CD4-positive, alpha-beta T cell treated with Interleukin-21 for 1 hour (primary cell): ENCODE data around the gene ADD2.

Experiments
- DNase-seq: peaks from one replicate; pipeline ENCODE4 v3.0.0-alpha.2; 2020

The ADD2 gene

DNA sequence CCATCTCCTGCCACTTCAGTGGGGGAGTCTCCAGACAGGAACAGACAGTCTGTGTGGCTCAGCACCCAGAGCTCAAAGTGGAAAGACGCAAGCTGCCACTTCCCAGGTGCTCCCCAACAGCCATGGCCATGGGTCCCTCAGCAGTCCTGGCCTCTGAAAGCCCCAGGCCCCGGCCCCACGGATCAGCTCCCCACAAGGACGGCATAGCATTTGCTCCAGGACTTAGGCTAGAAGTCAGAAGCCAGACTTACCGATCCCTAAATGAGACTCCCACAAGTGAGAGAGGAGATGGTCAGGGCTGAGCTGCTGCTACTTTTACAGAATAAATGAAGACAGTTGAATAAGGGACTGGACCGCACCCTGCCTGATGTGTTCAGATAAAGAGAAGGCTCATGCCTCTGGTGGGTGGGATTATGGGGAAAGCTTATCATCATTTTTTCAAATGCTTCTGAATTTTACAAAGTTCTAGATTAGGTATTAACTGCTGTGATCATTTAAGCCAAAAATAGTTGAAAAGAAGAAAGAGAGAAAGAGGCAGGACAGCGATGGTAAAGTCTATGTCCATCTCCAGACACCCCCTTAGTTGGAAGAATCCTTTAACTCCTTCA lies 50.5 kb downstream of the ADD2 start:
- no peak for DNase-seq

DNA sequence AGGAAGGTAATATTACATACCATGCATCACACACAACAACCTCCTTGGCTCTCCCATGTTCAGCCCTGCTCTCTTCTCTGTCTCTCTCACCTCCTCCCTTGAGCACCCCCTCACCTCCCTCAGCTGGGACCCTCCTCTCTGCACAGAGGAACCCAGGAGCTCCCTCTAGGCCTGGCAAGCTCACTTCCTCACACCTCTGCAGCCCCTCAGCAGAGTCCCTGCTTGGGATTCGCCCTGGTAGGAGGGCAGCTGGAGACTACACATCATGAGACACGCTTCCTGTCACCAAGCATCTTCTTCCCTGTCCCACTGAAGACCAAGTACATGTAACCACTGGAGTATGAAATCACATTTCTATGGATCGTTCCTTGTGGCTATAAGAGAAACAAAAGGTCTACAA lies 51.0 kb downstream of the ADD2 start:
- no peak for DNase-seq

DNA sequence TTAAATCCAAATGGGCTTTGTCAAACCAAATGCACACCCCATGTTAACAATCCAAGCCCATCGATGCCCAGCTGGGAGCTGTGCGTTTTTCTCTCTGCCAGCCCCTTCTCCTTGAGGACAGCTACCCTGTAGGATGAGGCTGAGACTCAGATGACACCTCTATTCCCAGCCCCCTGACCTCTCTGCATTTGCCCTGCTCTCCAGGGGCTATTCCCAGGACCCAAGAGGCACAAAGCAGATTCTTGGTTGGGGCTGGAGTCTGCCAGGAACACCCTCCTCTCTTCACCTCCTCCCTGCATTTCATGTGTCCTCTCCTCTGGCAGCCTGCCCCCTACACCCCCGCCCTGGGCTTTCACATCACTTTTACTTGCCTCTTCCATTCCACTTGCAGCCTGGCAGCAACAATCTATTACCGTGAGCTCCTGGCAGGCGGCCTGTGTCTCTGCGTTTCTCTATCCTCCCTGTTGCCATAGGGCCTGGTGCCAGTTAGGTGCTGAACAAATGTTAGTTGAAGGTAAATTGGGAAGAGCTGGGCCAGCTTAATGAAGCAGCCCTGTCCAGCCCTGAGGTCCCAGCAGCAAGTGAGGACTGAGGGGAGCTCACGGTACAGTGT lies 51.8 kb downstream of the ADD2 start:
- no peak for DNase-seq

DNA sequence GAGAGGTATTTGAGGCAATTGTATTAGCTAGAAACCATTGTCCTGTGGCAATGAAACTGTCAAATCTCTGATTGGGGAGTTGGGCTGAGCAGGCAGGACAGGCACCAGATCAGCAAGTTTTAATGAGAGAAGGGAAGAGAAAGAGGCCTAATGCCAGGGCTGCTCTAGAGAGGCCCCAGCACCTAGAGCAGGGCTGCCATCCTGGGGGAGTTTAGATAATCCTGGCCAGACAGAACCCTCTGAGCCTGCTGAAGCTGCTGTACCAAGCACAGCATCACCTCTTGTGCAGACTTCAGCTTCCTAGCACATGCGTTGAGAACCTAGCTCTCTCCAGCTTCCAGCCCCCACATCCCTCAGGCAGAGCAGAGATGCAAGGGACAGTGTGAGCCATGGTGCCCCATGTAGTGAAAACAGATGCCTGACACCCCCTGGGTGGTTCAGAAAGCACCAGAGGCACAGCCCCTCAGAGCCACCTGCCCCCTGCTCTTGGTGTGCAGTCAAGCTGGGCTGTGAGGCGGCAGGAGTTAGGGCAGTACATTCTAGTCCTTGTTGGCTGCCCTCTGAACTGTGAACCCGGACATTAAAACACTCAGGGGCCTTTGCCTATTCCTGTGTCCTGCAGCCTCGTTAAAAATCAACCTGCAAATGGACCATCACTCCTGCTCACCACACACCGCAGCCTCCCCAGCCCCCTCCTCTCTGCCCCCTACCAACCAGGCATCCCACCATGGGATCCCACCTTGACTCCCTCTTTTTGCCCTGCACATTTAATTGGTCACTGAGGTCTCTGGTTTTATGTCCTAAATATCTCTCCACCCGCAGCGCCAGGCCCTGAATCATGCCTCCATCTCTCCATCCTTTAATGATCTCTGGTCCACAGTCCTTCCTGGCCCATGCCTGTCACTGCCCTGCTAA lies 52.7 kb downstream of the ADD2 start:
- DNase-seq: no peak

DNA sequence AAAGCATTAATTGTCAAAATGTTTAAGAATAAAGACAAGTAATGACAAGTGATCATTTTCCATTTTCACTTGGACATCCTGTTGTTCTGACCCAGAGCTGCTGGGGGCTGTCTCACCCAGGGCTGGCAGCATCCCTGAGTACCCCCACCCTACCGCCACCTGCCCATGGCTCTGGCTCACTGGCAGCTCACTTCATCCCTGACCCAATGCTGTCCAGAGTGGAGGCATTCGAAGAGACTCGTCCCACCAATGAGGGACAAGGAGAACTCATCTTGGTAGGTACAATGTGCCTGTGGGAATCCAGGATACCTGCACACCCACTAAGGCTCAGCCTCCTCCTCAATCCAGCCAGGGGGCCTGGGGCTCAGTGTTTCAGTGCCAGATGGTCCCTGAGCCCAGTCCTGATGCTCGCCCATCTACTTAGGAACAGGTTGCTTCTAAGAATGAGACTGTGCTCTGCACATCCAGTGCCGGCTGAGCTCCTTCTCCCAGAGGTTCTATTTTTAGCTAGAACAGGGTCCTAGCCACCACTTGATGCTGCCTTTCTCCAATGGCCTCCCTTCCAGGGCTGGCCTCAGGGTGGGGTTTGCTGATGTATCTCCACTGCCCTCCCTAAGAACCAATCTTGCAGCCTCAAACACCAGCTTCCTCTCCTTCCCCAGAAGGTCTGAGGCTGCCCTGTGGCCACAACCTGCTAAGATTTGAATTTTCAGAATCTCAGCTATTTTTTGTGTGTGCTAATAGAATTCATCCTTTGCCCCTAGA lies 53.7 kb downstream of the ADD2 start:
- no peak for DNase-seq

DNA sequence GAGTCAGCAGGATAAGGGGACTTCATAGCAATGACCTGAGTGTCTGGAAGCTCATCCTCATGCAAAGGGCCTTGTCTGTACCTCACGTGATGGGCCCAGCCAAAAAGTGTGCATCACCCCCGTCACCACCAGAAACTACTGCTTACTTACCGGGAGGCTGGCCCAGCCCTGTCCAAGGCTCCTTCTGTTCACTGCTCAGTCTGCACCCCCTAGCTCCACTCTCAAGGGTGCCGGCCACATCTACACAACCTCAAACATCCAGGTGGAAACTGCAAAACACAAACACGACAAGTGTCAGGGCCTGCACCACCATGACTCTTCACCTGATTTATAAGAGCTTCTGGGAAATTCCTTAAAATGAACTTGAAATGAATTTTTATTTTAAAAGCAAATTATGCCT lies 55.1 kb downstream of the ADD2 start:
- DNase-seq: no peak

DNA sequence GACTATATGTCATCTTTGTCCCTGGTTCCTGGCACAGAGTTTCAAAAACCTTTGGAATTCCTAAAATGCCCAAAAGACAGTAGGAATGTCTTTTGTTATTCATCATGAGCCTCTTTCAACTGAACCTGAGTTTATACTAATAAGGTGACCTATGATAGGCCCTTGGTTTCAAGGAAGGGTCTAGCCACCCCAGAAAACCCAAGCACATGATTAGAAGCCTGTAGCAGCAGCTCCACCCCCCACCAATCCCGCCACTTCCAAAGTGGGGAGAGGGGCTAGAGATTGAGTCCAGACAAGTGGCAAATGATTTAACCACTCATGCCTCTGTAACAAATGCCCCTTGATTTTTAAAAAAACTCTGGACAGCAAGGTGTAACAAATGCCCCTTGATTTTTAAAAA lies 56.8 kb downstream of the ADD2 start:
- no peak for DNase-seq

DNA sequence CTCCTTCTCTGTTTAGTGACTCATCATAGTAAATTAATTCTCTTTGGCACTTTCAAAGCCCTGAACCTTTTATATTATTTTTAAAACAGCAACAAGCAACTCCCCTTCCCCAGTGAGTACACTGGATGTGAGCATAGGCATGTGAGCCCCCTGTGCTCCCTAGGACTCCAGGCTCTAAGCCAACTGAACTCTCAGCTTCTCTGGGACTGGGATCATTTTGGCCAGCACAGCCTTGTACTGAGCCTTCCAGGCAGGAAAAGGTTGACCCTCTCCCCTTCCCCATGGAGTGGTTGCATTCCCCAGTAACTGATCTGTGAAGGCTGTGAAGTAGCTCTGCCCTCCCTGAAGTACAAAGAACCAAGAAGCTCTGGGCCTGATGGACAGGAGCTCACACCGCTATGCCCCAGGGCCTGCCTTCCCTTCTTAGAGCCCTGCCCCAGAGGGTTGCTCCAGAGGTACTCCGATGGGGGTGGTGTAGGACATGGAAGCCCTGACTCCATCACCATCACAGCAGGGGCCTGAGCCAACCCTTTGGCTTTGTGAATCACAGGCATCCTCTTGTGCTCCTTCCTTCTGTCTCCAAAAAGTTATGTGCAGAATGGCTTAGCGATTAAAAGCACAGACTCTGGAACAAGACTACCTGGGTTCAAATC lies 57.8 kb downstream of the ADD2 start:
- no peak for DNase-seq

DNA sequence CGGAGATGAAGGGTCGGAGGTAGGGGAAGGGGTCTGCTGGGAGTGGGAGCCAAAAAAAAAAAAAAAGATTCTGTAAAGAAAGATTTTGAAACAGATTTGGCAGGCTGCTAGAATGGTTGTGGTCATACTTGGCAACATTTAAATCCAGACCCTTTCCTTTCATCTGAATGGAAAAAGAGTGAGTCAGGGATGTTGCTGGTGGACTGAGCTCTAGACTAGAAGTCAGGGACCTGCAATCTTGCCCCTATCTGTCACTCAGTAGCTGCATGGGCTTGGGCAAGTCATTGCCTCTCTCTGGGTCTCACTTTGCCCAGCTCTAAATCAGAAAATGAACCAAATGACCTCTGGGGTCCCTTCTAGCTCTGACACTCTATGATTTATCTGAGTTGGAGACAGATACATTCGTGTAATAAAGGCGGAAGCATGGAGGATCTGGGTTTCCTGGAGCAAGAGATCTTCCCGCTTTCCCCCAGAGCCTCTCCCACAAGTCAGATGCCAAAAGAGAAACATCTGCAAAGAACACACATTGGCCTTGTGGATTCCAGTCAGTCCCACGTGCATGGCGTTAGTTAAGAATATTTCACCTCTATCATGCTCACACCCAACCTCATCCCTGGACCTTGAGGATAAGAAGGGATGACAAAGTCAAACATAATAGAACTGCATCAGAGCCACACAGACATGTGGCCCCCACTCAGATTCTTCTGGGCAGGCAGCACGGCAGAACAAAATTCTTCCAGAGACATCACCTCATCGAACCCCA lies 58.5 kb downstream of the ADD2 start:
- no peak for DNase-seq

DNA sequence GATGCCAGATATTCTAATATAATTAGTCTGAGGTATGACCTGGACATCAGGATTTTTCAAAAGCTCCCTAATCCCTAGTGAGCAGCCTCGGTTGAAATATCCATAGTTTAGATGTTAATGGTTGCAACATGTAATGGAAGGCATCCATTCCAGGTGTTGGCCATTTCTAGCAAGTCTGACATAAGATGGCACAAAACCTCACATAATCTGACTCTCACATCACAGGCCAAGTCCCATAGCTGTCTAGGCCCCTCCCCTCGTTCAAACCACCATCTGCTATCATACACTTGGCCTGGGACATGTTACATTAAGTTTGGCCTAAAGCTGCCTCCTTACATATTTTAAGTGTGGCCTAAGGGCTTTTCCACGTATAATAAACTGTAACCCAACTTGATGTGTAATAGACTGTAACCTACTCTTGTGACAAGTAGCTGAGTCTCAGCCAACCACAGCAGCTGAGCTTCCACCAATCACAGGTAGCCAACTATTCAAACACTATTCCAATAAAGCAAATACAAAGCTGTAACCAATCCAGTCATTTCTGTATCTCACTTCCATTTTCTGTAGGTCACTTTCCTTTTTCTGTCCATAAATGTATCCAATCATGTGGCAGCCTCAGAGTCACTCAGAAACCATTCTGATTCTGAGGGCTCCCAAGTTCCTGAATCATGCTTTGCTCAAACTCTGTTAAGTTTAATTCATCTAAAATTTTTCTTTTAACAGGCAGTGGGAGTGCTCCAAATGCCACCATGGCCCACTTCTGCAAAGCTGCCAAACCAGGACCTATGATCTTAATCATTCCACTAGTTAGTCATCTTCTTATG lies 59.4 kb downstream of the ADD2 start:
- no peak for DNase-seq

DNA sequence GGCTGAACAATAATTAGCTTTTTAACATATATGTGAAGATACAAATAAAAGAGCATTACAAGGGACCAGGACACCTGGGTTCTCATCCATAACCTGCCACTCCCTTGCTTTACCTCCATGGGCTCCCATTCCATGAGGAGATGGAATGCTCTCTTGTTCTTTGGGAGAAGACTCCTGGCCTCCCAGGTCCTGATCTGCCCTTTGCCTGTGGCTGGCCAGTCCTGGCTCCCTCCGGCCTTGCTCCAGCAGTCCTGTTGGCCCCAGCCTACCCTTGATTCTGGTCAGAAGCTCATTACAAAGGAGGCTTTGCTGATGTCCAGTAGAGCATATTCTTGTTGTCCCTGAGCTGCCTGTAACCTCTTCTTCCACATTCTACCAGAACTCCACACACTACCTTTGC lies 60.3 kb downstream of the ADD2 start:
- no peak for DNase-seq

DNA sequence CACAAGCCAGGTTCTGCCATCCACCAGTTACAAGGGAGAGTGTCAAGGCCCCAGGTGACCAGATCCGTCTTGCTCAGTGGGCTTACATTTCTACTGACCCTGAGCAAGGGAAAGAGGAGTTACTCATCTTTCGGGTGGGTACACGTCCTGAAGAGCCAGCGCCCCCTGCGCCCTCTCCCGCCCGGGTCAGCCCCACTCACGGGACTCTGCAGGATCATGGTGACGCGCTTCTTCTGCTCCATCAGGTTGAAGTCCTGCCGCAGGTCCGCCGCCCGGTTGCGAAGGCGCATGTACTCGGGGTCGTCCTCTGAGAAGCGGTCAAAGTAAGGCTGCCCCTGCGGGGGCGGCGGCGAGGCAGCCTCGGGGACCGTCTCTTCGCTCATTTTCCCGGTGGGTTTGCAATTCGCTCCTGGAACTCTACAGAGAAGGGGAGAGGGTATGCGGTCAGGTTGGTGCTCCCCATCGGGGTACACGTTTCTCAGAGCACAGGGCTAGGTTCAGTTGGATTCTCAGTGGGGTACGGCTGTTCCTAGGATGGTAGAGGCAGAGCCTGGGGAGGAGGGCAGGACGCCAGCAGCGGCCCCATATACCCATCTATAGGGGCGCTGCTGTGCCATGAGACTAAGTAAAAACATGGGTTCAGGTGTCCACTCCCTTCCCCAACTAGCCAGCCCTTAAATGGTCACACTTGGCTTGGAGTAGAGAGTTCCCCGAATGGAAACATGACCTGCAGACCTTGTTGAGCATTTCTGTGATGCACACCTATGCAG lies 61.8 kb downstream of the ADD2 start:
- DNase-seq: no peak

DNA sequence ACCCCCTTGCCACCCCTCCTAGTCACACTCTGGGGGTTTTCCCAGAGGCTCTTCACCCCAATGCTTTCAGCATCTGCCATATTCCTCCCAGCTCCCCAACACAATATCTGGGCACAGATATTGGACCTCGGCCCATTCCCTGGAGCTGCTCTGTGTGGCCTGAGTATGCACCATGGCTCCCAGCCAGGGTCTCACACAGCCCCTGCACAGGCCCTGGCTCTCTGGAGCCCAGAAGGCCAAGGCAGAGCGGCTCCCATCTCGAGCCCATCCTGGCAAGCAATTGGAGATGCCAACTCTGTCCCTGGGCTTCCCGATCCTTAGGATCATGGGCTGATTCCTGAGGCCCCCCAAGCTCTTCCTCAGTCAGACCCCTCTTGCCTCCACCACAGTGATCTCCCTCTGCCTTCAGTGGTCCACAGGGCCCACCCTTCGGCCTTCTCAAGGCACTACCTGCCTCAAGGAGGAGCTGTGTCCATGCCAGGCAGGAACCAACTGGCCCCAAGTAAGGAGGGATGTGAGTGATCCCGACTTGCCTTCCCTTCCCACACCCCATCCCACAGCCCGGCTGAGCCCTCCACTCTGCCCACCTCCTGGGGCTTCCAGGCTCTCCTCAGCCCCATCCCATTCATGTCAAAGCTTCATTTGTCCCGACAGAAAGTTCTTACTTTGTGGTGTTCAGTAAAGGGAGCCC lies 62.7 kb downstream of the ADD2 start:
- no peak for DNase-seq

DNA sequence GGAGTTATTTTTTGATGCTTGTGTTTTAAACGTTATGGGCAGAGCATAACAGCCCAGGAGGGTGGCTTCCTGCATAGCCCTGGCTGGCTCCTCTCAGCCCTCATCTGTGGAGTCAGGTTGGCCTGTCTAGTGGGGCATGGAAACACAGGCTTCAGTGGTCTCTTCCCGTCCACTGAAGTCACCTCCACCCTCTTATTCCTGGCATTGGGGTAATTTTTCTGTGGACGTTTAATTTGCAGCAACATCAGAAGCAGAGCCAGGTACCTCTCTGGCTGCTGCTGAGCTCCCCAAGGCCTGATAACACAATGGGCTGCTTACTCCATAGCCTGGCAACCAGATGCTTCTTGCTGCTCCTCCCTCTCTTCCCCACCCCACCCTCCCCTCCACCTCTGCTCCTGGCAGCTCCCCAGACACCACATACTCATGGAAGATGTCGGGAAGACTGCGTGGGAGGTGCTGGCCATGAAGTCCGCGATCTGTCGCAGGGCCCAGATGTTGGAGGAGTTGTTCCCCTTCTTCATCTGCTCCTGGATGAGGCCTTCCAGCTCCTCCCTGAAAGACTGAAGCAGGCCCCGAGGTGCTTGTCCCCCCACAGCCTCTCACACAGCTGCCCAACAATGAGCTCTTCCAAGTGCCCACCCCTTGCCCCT lies 64.0 kb downstream of the ADD2 start:
- DNase-seq: no peak

DNA sequence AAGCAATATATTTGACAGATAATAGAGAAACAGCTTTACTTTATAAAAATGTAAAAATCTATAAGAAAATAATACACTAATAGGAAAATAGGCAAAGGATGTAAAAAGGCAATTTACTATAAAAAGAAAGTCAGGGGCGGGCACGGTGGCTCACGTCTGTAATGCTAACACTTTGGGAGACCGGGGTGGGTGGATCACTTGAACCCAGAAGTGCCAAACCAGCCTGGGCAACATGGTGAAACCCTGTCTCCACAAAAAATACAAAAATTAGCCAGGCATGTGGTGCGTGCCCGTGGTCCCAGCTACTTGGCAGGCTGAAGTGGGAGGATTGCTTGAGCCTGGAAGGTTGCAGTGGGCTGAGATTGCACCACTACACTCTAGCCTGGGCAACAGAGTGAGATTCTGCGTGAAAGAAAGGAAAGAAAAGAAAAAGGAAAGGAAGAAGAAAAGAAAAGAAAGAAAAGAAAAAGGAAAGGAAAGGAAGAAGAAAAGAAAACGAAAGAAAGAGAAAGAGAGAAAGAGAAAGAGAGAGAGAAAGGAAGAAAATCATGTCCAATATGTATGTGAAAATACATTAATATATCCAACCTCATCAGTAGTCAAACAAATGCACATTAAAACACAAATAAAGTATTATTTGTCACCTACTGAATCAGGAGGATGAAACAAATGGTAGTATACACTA lies 65.1 kb downstream of the ADD2 start:
- DNase-seq: no peak

DNA sequence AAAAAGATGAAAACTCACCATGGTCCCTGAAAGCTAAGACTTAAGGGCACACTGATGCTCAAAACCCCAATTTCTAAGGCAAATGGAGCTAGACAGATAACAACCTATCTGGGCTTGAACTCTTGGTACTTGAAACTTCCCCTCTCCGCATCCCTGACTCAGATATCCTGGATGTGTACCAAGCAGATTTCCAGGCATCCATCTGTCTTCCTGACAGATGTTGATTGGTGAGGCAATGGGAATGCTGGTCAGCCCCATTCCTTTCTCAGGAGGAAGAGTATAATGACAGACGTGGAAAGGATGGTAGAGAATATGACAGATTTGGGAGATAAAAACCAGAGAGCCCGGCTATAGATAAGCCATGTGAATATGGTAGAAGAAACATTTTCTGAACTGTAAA lies 69.2 kb downstream of the ADD2 start:
- no peak for DNase-seq

DNA sequence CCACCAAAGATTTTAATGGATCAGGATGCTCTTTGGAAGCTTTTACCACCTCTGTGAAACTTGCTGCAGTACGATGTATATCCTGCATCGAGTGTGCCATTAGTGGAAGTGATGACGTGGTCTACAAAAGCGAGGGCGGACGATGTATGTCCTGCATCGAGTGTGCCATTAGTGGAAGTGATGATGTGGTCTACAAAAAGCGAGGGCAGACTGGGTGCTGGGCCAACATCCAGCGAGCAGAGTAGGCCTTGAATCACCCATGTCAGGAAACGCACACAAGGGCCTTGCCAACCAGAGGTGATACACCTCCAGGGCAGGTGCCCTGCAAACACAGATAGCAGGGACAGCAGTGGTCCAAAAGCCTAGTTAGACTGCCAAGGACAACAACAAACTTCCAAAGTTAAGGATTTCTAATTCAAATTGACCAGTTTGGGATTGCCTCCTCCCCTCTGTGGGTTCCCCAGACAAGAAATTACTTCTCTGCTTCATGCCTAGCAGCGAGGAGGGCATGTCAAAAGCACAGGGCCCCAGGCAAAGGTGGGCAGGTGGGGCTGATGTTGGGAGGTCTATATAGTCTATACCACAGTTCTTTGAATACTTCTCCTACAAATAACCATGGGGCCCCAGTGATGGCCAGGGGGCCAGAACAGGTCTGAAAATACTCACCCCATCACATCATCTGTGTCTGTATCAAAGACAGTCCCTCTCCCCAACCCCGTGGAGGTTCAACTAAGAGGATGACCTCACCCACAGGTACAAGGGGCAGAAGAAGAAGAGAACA lies 70.2 kb downstream of the ADD2 start:
- DNase-seq: no peak

DNA sequence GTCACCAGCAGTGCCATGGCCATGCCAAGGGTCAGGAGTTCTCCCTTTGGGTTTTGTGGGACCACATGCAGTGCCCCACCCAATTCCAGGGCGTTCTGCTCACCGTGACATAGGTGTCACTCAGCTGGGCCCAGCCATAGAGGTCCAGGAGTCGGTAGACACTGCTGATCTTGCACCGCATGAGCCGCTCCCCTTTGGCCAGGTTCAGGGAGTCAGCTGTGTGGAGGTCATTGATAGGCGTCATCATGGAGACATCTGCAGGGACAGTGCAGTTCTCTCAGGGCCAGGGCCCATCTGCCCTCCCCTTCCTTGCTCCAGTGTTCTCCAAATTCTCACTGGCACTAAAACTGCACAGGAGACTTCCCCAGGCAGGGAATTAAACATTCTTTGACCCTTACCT lies 71.9 kb downstream of the ADD2 start:
- no peak for DNase-seq
